Stimulated activated CD8-positive, alpha-beta memory T cell treated with anti-CD3 and anti-CD28 coated beads, Interleukin-7, amount 100 ng/mL, for 48 hours (primary cell): ENCODE measurements around the gene ZNF695.
"Not testable (repeated sequence)": the region's sequence is repeated elsewhere in the genome, so short reads cannot be mapped to it uniquely, and the experiment has no call there.

Experiments used
- DNase-seq, 2 donors: peaks; one replicate each; pipeline ENCODE4 v3.0.0-alpha.2; 2020; ENCODE audit warnings: low read depth in 1 of 2; ENCODE audit errors: extremely low read depth in 1 of 2

Gene ZNF695

GRCh38 chr1:247007511-247008405 lies at the start of gene ZNF695:
Gene ZNF695 (minus strand): TSS chr1:247008057. CDS start chr1:247007908, 149 bp downstream.
- DNase-seq = peak; percentile 26 to 61

- no peak for DNase-seq
Measured at GRCh38 chr1:247056071-247056470, 48.2 kb upstream of the ZNF695 start.

- no peak for DNase-seq
Measured at GRCh38 chr1:247054992-247055415, 47.1 kb upstream of the ZNF695 start.

GRCh38 chr1:247047702-247048101 lies 39.8 kb upstream of the ZNF695 start:
- no peak for DNase-seq

GRCh38 chr1:247047260-247047659 lies 39.4 kb upstream of the ZNF695 start:
- no peak for DNase-seq

- no peak for DNase-seq
Measured at GRCh38 chr1:247043406-247043805, 35.5 kb upstream of the ZNF695 start.

- DNase-seq = no peak
Measured at GRCh38 chr1:247037511-247038320, 29.9 kb upstream of the ZNF695 start.

DNA sequence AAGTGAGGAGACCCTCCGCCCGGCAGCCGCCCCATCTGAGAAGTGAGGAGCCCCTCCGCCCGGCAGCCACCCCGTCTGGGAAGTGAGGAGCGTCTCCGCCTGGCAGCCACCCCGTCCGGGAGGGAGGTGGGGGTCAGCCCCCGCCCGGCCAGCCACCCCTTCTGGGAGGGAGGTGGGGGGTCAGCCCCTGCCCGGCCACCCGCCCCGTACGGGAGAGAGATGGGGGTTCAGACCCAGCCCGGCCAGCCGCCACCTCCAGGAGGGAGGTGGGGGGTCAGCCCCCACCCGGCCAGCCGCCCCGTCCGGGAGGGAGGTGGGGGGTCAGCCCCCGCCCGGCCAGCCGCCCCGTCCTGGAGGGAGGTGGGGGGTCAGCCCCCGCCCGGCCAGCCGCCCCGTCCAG lies 24.4 kb upstream of the ZNF695 start:
- DNase-seq = not testable (repeated sequence)

DNA sequence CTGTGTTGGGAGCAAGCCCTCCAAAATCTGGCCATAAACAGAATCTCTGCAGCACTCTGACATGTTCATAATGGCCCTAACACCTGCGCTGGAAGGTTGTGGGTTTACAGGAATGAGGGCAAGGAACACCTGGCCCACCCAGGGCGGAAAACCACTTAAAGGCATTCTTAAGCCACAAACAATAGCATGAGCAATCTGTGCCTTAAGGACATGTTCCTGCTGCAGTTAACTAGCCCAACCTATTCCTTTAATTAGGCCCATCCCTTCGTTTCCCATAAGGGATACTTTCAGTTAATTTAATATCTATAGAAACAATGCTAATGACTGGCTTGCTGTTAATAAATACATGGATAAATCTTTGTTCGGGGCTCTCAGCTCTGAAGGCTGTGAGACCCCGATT lies 16.8 kb upstream of the ZNF695 start:
- DNase-seq = not testable (repeated sequence)

GRCh38 chr1:247013391-247013790 lies 5.5 kb upstream of the ZNF695 start:
- no peak for DNase-seq

GRCh38 chr1:247008406-247008799 lies 546 bp upstream of the ZNF695 start:
- no peak for DNase-seq

DNA sequence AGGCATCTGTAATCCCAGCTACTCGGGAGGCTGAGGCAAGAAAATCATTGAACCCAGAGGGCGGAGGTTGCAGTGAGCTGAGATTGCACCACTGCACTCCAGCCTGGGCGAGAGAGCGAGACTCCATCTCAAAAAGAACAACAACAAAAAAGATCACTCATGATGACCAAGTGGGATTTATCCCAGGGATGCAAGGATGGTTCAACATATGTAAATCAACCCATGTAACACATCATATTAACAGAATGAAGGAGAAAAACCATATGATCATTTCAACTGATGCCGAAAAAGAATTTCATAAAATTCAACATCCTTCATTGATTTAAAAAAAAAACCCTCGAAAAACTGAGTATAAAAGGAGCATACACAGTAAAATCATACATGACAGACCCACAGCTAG lies 3.8 kb downstream of the ZNF695 start:
- not testable (repeated sequence) for DNase-seq

DNA sequence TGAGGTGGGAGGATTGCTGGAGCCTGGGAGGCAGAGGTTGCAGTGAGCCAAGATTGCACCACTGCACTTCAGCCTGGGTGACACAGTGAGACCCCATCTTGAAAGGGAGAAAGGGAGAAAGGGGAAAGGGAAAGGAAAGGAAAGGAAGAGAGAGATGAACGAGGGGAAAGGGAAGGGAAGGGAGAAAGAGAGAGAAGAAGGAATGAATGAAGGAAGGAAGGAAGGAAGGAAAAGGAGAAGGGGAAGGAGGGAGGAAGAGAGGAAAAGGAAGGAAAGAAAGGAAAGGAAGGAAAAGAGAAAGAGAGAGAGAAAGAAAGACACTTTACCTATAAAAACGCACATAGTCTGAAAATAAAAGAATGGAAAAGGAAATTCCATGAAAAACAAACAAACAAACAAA lies 18.0 kb downstream of the ZNF695 start:
- no peak for DNase-seq

- DNase-seq = no peak
Measured at GRCh38 chr1:246988316-246988715, 19.5 kb downstream of the ZNF695 start.

GRCh38 chr1:246987083-246987690 lies 20.7 kb downstream of the ZNF695 start:
- DNase-seq = no peak

DNA sequence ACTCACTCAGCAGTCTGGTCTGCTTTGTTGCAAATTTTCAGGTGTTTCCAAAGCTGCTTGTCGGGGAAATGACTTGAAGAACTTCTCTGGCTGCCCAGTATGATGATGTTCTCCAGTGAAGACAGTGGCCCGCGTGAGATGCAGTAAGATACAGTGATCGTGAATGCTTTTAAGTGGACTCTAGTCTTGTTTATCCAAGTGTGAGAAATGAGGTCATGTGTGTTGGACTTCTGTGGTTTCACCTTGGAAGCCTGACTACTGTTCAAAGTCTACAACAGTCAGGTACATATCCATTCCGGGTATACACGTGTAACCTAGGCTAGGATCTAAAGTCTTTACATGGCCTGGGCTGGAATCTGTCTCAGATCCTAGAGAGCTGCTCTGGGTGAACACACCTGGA lies 29.1 kb downstream of the ZNF695 start:
- no peak for DNase-seq

DNA sequence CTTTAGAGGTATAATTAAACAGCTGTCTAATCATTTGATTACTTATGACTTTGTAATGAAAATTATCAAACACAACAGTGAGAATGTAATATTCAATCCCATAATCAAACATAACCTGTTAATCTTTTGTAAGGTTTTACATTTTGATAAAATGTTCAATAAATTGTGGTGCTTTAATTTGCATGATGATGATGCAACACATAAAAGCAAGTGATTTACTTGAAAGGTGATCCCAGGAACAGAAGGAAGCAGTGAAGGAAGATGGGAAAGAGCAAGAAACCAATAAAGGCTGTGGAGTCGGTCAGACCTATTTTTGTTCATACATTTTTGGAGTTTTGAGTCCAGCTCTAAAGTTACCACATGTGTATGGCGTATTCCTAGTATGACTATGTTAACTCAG lies 29.6 kb downstream of the ZNF695 start:
- DNase-seq = no peak

- DNase-seq = no peak
Measured at GRCh38 chr1:246971969-246972368, 35.9 kb downstream of the ZNF695 start.

GRCh38 chr1:246971090-246971721 lies 36.7 kb downstream of the ZNF695 start:
- DNase-seq = peak; percentile 5 to 6

GRCh38 chr1:246969621-246970020 lies 38.2 kb downstream of the ZNF695 start:
- DNase-seq = no peak

GRCh38 chr1:246966502-246966901 lies 41.4 kb downstream of the ZNF695 start:
- DNase-seq = no peak
